Measurements from ENCODE around the gene LSR.

The LSR gene

GRCh38 chr19:35248310-35249145 lies at the start of gene LSR:
TSS of gene LSR (plus strand) at chr19:35249002. CDS start at chr19:35249023, 21 bp downstream.
- peak; percentile 13 for FAIRE-seq

- FAIRE-seq, result no peak
Observed at GRCh38 chr19:35199481-35199880, 49.3 kb upstream of the LSR start.

- no peak for FAIRE-seq
Observed at GRCh38 chr19:35202722-35203688, 45.8 kb upstream of the LSR start.

GRCh38 chr19:35204799-35205732 lies 43.7 kb upstream of the LSR start:
- FAIRE-seq, result no peak

- FAIRE-seq, result no peak
Observed at GRCh38 chr19:35205733-35206323, 43.0 kb upstream of the LSR start.

- FAIRE-seq, result no peak
Observed at GRCh38 chr19:35206379-35206778, 42.4 kb upstream of the LSR start.

- FAIRE-seq, result no peak
Observed at GRCh38 chr19:35206855-35207254, 41.9 kb upstream of the LSR start.

GRCh38 chr19:35207391-35207871 lies 41.4 kb upstream of the LSR start:
- no peak for FAIRE-seq

- no peak for FAIRE-seq
Observed at GRCh38 chr19:35208121-35208520, 40.7 kb upstream of the LSR start.

- FAIRE-seq, result no peak
Observed at GRCh38 chr19:35209646-35210045, 39.2 kb upstream of the LSR start.

- FAIRE-seq, result no peak
Observed at GRCh38 chr19:35211545-35212230, 37.1 kb upstream of the LSR start.

GRCh38 chr19:35212241-35212640 lies 36.6 kb upstream of the LSR start:
- FAIRE-seq, result no peak

GRCh38 chr19:35213663-35214632 lies 34.9 kb upstream of the LSR start:
- peak; percentile 96 for FAIRE-seq

GRCh38 chr19:35214766-35215422 lies 33.9 kb upstream of the LSR start:
- FAIRE-seq, result no peak

GRCh38 chr19:35216016-35216832 lies 32.6 kb upstream of the LSR start:
- FAIRE-seq, result no peak

- no peak for FAIRE-seq
Observed at GRCh38 chr19:35216833-35217648, 31.8 kb upstream of the LSR start.

GRCh38 chr19:35217649-35217990 lies 31.2 kb upstream of the LSR start:
- FAIRE-seq, result no peak

- no peak for FAIRE-seq
Observed at GRCh38 chr19:35219008-35219407, 29.8 kb upstream of the LSR start.

Measured in islet of Langerhans (tissue), 1 donor.